ENCODE measurements around the gene PDXK. TPM values are rescaled to one million over a fixed set of nuclear protein-coding genes. Genes with fewer than 3 reads are reported as not detected.

PDXK gene
- total RNA-seq, 1 donor: 69.4 TPM

DNA sequence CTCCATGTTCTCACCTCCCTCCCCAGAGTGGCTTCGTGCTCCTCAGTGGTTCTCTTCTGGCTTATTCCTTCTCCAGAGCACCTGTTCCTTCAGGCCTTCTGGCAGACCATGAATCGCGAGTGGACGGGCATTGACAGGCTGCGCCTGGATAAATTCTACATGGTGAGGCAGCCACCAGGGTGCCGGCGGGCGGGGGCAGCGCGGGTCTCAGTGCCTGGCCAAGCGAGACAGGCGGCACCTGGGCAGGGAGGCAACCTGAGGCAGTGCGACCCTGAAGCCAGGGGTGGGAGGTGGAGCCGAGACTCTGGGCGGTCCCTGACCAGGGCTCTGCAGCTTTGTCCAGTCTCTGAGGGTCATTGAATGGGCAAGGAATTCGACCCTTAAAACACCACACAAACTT lies 74.3 kb downstream of the PDXK start:
- H3K4me3 ChIP-seq (ENCODE audit: low read depth, low read length): no peak overlapping the region
- no peak for DNase-seq (ENCODE audit: low read depth)
- TF ChIP-seq, protein P1, sequence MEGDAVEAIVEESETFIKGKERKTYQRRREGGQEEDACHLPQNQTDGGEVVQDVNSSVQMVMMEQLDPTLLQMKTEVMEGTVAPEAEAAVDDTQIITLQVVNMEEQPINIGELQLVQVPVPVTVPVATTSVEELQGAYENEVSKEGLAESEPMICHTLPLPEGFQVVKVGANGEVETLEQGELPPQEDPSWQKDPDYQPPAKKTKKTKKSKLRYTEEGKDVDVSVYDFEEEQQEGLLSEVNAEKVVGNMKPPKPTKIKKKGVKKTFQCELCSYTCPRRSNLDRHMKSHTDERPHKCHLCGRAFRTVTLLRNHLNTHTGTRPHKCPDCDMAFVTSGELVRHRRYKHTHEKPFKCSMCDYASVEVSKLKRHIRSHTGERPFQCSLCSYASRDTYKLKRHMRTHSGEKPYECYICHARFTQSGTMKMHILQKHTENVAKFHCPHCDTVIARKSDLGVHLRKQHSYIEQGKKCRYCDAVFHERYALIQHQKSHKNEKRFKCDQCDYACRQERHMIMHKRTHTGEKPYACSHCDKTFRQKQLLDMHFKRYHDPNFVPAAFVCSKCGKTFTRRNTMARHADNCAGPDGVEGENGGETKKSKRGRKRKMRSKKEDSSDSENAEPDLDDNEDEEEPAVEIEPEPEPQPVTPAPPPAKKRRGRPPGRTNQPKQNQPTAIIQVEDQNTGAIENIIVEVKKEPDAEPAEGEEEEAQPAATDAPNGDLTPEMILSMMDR (IDR thresholded peaks at IDR 0.05; ENCODE audit: insufficient read depth, low read length): no peak

DNA sequence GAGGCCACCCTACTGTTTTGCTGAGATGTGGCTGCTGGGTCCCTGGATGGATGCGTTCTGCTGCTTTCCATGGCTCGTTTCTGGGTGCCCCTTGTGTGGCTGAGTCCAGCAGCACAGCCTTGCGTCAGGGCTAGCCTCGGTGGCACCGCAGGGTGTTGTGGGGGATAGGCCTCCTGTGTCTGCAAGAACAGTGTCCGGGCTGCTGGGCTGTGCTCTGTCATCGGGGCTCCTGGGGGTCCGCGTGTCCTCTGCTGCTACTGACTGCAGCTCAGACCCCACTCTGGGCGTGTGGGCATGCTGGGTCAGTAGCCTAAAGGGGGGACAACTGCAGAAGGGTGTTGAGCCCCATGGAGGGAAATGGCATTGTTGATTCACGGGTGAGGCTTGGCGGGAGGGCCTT lies 75.4 kb downstream of the PDXK start:
- no peak overlapping the region for H3K4me3 ChIP-seq (ENCODE audit: low read depth, low read length)
- TF ChIP-seq, protein P1 (IDR thresholded peaks at IDR 0.05; ENCODE audit: insufficient read depth, low read length): no peak
- no peak for DNase-seq (ENCODE audit: low read depth)

DNA sequence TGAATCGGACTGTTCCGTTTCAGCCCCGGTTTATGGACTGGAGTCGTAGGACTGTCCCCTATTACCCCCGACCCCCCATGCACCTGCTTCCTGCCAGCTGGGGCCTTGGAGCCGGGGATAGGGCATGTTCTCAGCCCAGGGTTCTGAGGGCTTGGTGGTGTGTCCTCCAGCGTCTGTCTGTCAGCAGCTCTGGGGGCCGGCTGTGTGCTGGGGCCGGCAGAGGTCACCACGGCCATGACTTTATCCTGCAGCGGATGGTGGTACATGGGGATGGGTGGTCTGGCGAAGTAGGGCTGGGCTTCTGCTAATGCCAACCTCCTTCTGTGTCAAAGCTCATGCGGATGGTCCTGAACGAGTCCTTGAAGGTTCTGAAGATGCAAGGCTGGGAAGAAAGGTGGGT lies 75.9 kb downstream of the PDXK start:
- TF ChIP-seq, protein P1 (IDR thresholded peaks at IDR 0.05; ENCODE audit: insufficient read depth, low read length): no peak
- H3K4me3 ChIP-seq (ENCODE audit: low read depth, low read length): no peak overlapping the region
- DNase-seq (ENCODE audit: low read depth): no peak

DNA sequence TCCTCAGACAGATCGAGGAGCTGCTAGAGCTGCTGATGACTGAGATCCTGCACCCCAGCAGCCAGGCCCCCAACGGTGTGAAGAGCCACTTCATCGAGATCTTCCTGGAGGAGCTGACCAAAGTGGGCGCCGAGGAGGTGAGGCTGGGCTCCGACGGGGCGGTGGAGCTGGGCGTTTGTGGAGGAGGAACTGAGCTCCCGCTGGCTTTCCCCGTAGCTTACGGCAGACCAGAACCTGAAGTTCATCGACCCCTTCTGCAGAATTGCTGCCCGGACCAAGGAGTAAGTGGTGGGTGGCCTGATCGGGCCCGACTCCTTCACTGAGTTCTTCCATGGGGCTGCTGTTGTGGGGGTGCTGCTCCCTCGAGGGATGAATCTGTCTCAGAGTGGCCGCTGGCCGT lies 78.5 kb downstream of the PDXK start:
- no peak for DNase-seq (ENCODE audit: low read depth)
- H3K4me3 ChIP-seq (ENCODE audit: low read depth, low read length): no peak overlapping the region
- TF ChIP-seq, protein P1 (IDR thresholded peaks at IDR 0.05; ENCODE audit: insufficient read depth, low read length): no peak

DNA sequence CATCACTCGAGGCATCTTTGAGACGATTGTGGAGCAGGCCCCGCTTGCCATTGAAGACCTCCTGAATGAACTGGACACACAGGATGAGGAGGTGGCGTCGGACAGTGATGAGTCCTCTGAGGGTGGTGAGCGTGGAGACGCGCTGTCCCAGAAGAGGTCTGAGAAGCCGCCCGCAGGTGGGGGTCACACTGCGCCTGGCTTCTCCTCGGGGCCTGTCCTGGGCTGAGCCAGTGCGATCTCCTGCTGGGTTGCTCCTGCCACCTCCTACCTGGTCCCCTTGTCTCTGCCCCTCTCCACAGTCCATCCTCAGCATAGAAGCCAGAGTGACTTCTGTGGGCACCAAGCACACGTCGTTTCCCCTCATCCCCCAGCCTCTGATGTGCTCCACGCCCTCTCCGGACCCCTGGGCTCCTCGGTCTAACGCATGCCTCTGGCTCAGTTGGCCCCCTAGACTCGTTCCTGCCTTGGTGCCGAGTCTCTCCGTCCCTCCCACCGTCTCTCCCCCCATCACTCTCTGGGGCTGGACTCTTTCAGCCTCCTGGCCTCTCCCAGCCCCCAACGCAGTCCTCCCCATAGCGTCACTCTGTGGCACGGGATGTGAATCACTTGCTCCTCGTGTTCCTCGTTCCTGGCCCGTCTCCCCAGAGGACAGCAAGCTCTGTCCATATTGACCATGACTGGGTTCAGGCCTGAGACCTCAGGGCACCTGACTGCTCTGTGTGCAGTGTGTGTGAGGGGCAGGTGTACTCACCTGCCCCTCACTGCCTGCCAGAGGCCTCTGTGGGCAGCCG lies 79.2 kb downstream of the PDXK start:
- TF ChIP-seq, protein P1 (IDR thresholded peaks at IDR 0.05; ENCODE audit: insufficient read depth, low read length): no peak
- no peak for DNase-seq (ENCODE audit: low read depth)
- no peak overlapping the region for H3K4me3 ChIP-seq (ENCODE audit: low read depth, low read length)

DNA sequence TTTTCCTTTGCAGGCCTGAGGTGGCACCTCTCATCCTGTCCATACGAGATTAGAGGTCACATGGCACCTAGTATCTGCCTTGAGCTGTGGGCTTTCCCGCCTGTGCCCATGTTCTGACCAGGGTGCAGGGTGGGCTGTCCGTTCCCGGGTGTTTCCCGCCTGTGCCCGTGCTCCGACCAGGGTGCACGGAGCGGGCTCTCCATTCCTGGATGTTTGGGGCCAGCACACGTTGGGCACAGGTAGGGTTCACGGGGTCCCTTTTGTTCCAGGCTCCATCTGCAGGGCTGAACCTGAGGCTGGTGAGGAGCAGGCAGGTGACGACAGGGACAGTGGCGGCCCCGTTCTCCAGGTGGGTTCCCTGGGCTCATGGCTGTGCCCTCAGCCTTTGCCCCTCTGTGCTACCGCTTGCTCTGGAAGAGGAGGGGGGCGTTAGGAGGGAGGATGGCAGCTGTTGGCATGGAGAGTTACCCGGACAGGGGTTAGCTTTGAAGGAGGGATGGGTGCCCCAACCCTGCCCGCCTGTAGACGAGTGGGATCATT lies 80.4 kb downstream of the PDXK start:
- no peak overlapping the region for H3K4me3 ChIP-seq (ENCODE audit: low read depth, low read length)
- TF ChIP-seq, protein P1 (IDR thresholded peaks at IDR 0.05; ENCODE audit: insufficient read depth, low read length): no peak
- DNase-seq (ENCODE audit: low read depth): no peak
